KBM-7 (cell line): ENCODE measurements around the gene CAMTA1.
"Not testable (repeated sequence)": the region's sequence is repeated elsewhere in the genome, so short reads cannot be mapped to it uniquely, and the experiment has no call there.

Experiments
- DNase-seq: peaks from one replicate; pipeline ENCODE4 v3.0.0-alpha.2; 2015
- in situ Hi-C: fragments of 300-500 bp; cut with MboI; formaldehyde crosslinking; loops from 2 replicates; pipeline ENCODE4 v1.14.3; 2020; ENCODE audit warnings: low sequenced_read_pairs, low pct_unique_long_range_greater_than_20kb, mixed read lengths

Gene CAMTA1

GRCh38 chr1:6785318-6785727 is at the start of gene CAMTA1:
Gene CAMTA1 (plus strand): TSS chr1:6785454. CDS start chr1:6785531, 77 bp downstream.
- in situ Hi-C loops = loop anchor here (25.0 kb wide), 1 partner anchor 427 kb away; no protein-coding TSS in a partner anchor
- DNase-seq = no peak

GRCh38 chr1:6738987-6739676 is 46.1 kb upstream of the CAMTA1 start:
- in situ Hi-C loops = no loop called here
- no peak for DNase-seq

DNA sequence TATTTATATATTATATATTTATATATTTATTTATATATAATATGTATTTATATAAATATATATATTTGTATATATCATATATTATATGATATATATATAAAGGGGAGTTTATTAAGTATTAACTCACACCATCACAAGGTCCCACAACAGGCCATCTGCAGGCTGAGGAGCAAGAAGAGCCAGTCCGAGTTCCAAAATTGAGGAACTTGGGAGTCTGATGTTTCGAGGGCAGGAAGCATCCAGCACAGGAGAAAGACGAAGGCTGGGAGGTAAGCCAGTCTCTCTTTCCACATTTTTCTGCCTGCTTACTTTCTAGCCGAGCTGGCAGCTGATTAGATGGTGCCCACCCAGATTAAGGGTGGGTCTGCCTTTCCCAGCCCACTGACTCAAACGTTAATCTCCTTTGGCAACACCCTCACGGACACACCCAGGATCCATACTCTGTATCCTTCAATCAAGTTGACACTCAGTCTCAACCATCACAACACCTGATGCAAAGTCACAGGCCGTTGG is 42.5 kb upstream of the CAMTA1 start:
- in situ Hi-C loops, DNase-seq: not testable (repeated sequence)

DNA sequence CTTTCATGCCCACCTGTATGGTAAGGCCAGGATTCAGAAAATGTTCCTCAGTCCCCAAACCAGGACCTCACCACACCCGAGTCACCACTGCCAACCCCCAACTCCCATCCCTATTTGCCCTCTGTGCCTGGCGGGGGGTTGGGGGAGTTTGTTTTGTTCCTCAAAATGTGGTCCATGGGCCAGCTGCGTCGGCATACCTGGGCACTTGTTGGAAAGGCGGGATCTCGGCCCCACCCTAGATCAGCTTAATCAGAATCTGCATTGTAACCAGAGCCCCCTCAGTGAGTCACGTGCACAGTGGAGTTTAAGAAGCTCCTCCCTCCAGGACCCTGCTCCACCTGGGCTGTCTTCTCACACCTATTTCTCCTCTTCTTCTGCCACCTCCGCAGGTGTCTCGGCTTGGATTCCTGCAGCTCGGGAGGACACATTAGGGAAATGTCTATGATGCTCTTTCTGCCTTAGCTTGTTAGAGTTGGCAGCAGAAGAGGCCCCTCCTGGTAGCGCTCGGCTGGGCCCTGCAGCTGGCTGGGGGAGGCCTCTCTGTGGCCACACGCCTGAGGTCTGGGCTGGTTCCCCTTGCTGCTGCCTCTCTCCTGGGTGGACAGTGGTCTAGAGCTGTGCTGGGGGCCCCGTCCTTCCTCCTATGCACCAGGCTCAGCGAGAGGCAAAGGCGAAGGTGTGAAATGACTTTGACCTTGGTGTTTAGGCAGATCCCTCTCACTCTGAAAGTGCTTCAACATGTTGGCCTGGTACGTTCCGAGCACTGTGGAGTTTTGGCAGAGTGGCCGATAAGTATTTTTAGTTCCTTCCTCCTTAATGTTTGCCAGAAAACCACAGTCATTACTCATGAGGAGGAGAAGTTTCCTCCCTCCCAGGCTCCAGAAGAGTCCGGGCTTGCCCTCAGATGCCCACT is 41.8 kb upstream of the CAMTA1 start:
- DNase-seq = peak; percentile 94

DNA sequence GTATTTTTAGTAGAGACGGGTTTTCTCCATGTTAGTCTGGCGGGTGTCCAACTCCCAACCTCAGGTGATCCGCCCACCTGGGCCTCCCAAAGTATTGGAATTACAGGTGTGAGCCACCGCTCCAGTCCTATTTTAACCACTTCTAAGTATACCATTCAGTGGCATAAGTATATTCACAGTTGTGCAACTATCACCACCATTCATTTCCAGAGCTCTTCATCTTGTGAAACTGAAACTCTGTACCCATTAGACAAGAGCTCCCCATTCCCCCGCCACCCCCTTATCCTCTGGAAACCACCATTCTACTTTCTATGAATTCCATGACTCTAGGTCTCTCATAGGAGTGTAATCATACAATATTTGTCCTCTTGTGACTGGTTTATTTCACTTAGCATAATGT is 40.2 kb upstream of the CAMTA1 start:
- DNase-seq = no peak
- in situ Hi-C loops = no loop called here

More for the DNA sequence above, 41.8 kb upstream of the CAMTA1 start:
- in situ Hi-C loops = no loop called here

GRCh38 chr1:6747674-6748073 is 37.6 kb upstream of the CAMTA1 start:
- DNase-seq = no peak
- in situ Hi-C loops = no loop called here

- no peak for DNase-seq
- in situ Hi-C loops = no loop called here
These were observed 34.8 kb upstream of the CAMTA1 start for GRCh38 chr1:6750490-6750889.

DNA sequence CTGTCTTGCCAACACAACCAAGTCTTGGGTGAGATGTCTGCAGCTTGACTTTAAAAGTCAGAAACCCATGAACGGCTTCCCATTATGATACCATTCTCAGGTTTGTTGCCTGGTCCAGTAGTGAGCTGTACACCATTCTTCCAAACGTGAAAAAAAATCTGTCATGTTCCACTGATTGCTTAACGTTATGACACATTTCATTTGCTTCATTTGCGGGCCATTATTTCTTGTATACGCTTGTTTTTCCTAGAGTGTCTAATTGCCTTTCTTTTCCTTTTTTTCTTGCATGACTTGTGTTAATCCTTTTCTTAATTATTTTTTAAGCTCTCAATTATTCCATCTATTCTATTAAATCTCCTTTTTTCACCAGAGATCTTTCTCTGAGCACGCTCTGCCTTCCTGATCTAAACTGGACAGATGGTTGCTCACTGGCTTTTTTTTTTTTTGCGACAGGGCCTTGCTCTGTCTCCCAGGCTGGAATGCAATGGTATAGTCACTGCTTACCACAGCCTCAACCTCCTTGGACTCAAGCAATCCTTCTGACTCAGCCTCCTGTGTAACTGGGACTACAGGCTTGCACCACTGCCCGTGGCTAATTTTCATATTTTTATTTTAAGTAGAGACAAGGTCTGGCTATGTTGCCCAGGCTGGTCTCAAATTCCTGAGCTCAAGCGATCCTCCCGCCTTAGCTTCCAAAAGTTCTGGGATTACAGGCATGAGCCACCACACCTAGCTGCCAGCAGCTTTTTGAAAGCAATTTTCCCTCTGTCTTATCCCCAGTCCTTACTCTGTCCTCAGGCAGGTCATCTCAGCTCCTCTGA is 31.7 kb upstream of the CAMTA1 start:
- no peak for DNase-seq
- in situ Hi-C loops = no loop called here

- DNase-seq = no peak
- in situ Hi-C loops = no loop called here
These were observed 28.8 kb upstream of the CAMTA1 start for GRCh38 chr1:6756457-6756856.

GRCh38 chr1:6757719-6758435 is 27.4 kb upstream of the CAMTA1 start:
- in situ Hi-C loops = no loop called here

DNA sequence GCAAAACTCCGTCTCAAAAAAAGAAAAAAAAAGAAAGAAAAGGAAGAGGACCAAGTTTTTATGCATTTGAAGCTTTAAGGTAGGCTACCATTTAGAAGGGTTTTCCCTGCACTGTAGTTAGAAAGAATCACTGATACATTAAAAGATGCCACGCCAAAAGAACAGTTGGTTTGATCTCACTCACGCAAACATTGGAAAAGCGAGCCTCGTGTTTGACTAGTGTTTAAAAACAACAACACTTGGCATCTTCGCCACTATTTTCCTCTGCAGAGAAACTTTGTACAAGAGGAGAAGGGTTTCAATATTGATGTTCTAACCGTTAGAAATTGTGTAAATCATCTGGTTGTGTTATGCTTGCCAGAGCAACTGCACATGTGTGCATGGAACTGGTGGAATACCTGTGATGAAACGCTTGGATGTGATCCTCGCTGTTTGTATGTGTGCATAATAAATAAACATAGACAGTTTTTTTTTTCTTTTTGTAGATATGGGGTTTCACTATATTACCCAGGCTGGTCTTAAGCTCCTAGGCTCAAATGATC is 24.0 kb upstream of the CAMTA1 start:
- no peak for DNase-seq
- in situ Hi-C loops = no loop called here

More at GRCh38 chr1:6757719-6758435, 27.4 kb upstream of the CAMTA1 start:
- DNase-seq = no peak

- no peak for DNase-seq
These were observed 23.2 kb upstream of the CAMTA1 start for GRCh38 chr1:6762060-6762459.

GRCh38 chr1:6770751-6771440 is 14.4 kb upstream of the CAMTA1 start:
- in situ Hi-C loops = no loop called here
- no peak for DNase-seq

More at GRCh38 chr1:6762060-6762459, 23.2 kb upstream of the CAMTA1 start:
- in situ Hi-C loops = no loop called here

GRCh38 chr1:6771441-6771769 is 13.8 kb upstream of the CAMTA1 start:
- in situ Hi-C loops = no loop called here
- no peak for DNase-seq

DNA sequence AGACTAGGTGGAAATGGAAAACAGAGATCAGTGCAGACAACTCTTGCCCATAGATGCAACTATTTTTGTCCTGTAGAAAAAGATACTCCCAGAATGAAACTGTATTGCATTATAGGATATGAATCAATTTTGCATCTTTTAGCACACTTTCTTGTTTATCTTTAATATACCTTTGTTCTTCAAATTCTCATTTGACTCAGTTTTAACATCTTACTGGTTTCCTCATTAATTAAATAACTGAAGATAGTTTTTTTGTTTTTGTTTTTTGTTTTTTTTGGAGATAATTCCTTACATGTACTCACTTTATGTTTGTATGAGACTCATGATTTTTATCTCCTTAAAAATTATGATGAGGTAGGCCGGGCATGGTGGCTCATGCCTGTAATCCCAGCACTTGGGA is 10.9 kb upstream of the CAMTA1 start:
- in situ Hi-C loops = no loop called here
- no peak for DNase-seq

- in situ Hi-C loops = loop anchor here (25.0 kb wide), 1 partner anchor 437 kb away; no protein-coding TSS in a partner anchor
- DNase-seq = no peak
These were observed 9.8 kb upstream of the CAMTA1 start for GRCh38 chr1:6775261-6776043.

DNA sequence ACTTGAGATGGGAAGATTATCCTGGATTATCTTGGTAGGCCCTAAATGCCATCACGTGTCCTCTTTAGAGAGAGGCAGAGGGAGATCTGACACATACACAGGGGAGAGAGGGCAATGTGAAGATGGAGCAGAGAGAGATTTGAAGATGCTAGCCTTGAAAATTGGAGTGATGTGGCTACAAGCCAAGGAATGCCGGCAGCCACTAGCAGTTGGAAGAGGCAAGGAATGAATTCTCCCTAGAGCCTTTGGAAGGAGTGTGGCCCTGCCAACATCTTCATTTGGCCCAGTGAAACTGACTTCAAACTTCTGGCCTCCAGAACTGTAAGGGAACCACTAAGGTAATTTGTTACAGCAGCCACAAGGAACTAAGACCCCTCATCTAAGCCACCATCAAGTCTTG is 8.9 kb upstream of the CAMTA1 start:
- in situ Hi-C loops = loop anchor here (25.0 kb wide), 1 partner anchor 436 kb away; no protein-coding TSS in a partner anchor
- DNase-seq = no peak
